ENCODE measurements around the gene SULT1C3.

The SULT1C3 gene

DNA sequence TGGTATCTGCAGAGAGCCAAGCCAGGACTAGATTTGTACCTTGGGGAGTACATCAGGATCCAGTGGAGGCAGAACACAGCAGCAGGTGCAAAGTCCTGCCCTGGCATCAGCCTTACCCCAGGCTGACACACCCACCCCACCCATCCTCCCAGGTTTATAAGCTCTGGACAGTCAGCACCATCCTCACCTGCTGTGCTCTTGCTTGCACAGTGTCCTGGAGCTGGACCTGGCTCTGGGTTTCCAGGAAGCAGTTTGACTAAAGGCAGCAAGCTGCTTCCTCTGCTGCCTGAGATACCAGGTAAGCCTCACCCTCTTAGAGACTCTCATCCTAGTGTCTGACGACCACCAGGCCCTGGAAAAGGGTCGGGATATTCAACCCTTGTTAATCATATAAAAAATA is at the start of gene SULT1C3:
Gene SULT1C3, plus strand, starts transcription at position 183 of the 400 bp plus-strand sequence. CDS start 7,227 bp downstream, outside the sequence.
- DNase-seq = no peak

DNA sequence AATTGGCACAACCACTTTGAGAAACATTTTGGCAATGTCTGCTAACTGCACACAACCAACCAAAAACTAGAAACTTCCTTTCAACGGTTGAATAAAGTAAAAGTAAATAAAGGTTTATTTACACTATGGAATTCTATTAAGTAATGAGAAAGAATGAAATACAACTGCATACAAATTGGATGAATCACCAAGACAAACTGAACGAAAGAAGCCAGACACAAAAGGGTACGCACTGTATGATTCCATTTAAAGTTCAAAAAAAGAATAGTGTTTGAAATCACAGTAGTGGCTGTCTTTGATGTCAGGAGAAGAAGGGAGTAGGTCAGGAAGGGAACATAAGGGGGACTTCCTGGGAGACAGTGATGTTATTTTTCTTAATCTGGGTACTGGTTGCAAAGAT is 46.5 kb upstream of the SULT1C3 start:
- no peak for DNase-seq

DNA sequence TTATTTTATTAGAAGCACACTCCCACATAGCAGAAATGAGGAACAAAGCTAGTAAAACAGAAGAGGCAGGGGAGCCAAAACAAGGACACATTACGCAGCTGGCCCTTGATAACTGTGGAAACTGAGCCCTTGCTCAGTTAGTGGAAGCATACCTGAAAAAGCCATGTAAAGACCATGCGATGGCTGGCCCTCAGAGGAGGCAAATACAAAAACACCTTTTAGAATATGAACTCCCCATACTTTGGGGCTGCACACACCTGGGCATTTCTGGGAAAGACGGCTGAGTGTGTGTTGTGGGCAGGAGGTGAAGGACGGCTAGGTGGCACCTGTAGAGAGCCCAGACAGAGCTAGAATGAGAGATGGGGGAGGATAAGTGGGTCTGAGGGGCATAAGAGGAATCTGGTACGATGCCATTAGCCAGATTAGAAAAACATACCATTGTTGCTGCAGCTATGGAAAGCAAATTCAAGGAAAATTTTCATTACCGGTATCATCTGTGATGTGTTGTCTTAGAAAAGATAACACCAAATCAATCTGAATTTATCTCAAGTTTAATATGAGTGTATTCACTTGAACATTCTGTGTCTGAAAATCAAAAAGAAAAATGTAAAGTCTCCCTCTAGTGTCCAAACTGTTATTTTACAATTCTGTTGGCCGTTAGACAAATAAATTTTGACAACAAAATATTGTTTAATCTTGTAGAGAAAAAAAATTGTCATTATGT is 45.2 kb upstream of the SULT1C3 start:
- DNase-seq = no peak

DNA sequence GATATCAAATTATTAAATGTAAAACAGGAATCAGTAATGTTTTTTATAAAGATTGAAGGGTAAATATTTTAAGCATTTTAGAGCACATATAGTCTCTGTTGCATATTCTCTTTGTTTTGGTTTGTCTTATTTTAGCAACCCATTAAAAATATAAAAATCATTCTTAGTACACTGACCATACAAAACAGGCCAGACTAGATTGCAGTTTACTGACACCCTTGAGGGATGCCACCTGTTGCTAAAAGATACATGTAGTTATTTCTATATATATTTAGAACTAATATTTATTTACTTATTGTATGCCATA is 44.7 kb upstream of the SULT1C3 start:
- DNase-seq = no peak

DNA sequence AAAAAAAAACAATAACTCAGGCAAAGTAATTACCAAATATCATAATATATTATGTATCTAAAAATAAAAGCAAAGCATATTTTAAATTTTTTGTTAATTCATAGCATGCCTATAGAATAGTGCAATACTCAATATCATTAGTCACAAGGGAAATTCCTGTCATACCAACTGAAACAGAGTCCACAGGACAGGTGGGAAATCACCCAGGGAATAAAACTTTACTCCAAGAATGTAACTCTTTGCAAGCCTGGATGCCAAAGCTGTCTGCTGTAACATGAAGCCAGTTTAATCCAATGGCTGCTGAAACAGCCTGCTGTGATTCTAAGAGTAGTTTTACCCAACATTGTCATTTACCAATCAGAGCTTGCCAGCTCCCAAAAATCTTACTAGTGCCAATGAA is 40.0 kb upstream of the SULT1C3 start:
- DNase-seq = no peak

DNA sequence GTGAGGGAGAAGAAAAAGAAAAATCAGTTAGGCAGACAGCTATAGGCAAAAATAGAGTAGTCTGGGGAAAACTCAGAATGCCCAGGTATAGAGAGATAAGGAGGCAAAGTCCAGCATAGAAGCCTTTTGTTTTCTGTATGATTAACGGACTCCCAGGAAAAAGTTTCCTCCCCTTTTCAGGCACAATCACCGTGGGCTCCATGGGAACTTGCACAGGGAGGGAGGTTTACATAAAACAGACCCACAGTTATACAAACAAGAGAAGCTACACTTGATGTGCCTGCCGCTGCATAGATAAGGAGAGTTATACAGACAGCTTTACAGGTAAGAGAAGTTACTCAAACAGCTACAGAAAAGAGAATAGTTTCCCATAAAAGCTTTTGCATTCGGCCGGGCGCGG is 39.2 kb upstream of the SULT1C3 start:
- DNase-seq = no peak

DNA sequence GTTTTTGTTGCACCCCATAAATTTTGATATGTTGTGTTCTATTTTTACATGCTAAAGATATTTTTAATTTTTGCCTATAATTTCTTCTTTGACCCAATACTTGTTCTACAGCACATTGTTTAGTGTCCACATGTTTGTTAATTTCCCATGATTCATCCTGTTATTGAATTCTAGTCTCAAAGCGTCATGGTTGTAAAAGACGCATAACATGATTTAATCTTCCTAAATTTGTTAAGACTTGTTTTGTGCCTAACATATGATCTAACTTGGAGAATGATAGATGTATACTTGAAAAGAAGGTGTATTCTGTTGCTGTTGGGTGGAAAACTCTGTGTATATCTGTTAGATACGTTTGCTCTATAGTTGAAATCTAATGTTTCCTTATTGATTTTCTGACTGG is 27.1 kb upstream of the SULT1C3 start:
- no peak for DNase-seq

DNA sequence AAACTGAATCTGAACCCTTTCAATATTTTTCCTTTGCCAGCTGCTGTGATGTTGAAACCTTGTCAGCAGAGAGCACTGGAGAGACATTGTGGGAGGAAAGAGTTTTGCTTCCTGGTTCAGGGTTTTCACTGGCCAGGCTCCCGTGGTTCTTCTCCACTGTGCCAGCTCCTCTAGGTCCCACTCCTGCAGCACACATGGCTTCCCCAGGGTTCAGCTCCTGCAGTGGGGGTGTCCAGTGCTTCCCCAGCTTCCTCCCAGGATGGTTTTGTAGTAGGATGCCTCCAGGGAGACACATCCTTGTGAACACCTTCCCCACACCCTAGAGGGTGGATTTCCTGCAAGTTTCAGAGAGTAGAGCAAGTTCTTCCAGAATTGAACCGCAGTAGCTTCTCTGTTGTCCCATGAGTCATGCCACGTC is 24.0 kb upstream of the SULT1C3 start:
- DNase-seq = no peak

DNA sequence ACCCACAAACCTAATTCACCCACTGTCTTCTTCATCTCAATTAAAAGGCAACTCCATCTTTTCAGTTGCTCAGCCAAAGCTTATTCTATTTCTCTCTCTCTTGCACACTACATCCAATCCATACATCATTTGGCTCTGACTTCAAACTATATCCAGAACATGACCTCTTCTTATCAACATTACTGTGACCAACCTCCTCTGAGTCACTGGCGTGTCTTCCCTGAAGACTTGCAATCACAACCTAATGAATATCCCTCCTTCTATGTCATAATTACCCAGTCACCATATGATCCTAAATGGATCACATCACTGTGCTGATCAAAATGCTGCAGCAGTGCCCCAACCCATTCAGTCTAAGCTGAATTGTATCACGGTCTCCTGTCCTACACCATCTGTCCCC is 22.6 kb upstream of the SULT1C3 start:
- DNase-seq = no peak

DNA sequence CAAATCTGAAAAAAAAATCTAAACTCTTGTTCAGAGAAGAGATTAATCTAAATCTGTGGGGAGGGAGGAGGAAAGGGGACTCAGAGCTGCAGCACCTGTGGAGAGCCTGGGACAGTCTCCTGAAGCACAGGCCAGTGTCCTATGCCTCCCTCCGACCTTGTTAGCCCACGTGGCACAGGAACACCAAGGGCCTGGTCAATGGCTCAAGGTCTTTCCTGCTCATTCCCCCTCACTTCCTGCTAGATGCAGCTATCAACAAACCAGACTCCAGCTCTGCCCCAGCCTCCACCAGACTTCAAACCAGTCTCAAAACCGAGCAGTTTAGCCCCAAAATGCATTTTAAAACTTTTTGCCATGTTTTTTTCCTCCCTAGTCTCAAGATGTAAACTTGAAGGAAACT is 20.1 kb upstream of the SULT1C3 start:
- DNase-seq = no peak

DNA sequence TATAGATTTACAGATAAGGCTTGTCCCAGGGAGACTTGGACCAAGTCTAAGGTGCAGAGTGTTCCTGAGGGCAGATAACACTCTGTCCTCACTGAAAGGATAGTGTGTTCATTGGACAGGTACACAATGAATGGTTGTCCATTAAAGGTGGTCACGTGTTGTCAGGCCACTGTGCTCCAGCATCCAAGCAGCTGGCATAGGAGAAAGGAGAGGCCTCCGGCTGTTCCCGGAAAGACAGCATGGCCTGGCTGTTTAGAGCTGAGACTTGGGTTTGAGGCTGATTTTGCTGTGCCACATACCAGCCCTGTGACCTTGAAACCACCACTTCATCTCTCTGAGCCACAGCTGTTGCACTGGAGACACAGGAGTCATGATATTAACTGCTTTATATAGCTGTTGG is 19.6 kb upstream of the SULT1C3 start:
- DNase-seq = no peak

DNA sequence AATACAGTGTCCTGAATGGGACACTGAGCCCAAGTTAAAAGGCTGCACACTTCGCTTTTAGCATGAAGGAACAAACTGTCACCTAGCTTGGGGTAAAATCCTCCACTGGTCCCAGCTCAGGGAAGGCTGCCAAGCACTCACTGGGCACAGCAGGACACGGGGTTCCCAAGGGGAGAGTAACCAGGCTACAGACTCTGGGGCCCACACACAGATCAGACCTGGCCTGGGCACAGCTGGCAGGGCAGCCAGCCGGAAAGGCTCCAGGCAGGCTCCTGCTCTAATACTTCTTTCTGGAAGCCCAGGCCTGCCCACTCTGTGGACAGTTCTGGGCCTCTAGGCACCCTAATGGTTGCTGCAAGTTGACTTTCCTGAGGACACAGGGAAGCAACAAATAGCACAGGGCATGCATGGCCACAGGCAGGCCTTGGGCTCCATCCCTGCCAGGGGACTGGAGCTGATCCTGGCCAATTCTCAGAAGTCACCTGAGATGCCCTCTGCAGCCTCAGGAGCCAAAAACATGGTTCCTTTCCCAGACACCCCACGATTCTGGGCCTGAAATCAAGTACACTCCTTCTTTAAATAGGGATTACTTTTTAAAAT is 18.7 kb upstream of the SULT1C3 start:
- no peak for DNase-seq

DNA sequence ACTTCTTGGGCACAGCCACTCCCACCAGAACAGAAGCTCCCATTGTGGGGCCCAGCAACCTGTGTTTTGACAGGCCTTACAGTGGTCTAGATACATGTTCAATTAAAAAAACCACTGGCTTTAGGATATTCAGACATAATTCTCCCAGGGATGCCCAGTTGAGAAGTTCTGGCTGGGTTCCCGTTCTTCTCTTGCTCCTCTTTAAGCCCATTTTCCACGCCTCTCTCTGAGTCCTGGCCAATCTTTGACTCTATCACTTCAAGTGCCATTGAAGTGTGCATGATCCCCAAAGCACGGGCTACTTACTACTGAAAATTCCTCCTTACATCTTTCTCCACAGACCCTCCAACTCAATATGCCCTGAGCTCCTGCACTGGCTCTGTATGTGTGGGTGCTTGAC is 17.5 kb upstream of the SULT1C3 start:
- no peak for DNase-seq

DNA sequence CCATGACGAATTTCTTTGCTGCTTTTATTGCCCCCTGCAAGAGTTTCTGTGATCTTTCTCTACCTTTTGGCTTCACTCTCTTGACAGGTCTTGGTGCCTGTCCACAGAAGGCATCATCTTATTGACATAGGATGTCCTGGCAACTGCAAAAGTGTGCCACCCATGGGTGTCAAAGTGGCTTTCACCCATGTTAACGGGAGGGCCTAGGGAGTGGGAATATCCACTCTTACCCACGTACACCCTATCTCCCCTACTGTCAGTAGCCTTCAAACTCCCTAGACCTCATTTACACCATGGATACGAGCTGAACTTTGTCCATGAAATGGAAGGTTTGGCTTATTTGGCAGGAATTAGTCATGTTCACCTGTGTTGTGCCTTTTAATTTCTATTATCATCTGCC is 16.2 kb upstream of the SULT1C3 start:
- DNase-seq = no peak

DNA sequence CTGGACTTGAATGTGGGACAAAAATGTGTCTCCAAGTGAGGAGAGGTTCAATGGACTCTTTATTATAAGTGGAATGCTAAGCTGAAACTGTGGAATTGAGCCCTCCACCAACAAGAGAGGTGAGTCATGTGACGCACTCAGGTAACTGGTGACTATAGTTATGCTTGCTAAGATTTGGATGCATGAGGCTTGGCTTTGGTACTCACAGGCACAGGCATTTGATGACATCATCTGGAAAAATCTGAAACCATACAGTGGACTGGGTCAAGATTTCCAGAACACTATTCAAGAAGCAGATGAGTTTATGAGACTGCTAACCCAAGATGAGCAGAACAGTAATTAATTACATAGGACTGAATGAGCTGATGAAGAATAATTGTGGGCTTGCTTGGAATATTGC is 15.7 kb upstream of the SULT1C3 start:
- no peak for DNase-seq

DNA sequence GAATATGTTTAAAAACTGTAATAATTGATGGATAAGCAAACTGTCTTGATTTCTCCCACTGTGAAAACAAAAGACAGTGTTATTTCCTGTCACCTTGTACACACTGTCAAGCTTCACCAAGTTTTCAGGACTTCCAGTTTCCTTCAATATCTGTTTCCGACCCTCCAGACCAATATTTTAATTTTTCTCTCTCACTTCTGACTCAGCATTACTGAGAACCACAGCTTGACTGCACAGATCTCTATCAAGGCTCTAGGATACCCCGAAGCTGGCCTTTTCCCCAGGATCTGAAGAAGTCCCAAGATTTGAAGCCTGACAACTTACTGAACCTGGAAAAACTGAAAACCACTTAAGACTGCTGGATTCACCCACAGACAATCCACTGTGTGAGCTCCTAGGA is 13.2 kb upstream of the SULT1C3 start:
- DNase-seq = no peak

DNA sequence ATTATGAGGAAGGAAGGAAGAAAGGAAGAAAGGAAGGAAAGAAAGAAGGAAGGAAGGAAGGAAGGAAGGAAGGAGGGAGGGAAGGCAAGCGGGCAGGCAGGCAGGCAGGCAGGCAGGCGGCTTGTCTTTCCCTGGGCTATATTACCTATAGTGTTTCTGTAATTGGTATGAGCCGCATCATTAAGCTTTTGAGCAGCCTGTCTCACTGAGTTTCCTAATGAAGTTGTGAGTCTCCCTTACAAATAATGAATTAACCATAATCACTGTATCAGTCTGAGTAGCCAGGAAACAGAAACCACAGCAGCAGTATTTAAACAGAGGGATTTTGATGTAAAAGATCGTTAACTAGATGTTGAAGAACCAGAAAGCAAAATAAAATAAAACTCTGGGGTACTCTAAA is 11.8 kb upstream of the SULT1C3 start:
- no peak for DNase-seq

DNA sequence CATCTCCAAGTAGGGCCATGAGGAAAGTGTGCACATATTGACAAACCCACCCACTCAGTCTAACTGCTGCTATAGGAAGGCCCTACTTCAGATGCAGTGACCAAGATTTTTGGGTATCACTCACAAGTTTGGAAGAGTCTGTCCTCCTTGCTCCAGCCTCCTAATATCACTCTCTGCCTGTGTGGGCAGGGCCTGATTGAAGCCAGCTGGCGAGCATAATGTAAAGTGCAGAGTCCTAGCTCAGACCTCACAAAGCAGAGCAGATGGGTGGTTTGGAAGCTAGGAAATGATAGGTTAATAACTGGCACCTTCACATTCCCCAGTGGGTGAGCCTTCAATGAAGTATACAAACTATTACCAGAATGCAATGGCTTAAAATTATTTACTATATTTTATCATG is 11.2 kb upstream of the SULT1C3 start:
- DNase-seq = no peak

DNA sequence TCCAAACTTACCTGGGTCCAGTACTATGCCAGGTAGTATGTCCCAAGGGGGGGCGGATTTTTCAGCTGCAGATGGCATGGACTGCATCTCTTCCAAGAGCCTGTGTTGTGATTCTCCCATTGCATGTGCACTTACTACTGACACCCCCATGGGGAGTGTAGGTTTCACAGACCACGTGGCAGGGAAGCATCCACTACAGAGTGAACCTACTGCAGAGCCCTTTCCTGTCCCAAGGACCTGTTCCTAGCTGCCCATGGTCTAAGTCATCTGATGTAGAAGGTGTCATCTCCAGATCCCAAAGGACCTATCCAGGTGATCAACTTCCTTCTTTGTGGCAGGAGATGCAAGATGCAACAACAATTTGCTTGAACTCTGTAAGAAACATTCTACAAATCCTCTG is 9.9 kb upstream of the SULT1C3 start:
- DNase-seq = no peak

DNA sequence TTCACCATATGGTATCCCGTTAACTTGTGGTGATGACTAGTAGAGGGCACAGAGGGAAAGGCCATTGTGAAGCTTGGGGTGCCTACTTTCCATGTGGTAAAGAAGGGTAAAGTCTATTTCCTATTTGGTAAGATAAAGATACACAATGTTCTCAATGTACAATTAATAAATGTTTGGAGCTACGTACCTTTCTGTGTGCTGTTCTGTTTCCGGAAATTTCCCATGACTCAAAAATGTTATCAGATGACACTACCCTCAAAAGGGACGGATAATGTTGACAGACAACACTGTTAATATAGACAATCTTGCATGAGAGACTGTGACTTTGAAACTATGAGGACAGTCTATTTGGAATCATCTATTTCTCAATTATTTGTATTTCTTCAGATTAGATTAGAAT is 4.2 kb upstream of the SULT1C3 start:
- no peak for DNase-seq

DNA sequence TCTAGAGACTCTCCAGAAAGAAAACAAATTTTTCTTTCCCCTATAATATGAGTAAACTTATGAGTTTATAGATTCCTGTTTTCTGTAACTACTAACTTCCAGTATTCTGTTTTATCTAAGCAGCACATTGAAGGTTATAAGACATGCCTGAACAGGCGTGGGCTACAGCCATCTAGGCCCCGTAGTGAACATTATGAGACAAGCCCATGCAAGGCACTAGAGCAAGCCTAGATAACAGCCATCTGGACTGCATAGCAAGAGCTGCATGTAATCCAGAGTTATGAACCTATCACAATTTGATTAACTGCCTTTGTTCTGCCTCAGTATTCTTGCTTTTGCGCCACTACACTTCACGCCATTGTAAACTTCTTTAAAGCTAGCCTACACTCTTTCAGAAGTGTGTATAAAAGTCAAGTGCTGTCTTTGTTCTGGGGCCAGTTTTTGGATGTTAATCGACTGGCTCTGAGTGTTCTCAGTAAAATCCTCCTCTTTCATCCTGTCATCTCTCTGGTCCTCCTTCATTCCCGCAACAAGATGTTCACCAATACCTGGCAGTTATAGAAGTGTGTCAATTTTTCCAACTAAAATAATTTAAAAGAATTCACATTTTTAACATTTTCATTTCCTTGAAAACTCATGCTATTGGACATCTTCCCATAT is 3.0 kb upstream of the SULT1C3 start:
- no peak for DNase-seq

DNA sequence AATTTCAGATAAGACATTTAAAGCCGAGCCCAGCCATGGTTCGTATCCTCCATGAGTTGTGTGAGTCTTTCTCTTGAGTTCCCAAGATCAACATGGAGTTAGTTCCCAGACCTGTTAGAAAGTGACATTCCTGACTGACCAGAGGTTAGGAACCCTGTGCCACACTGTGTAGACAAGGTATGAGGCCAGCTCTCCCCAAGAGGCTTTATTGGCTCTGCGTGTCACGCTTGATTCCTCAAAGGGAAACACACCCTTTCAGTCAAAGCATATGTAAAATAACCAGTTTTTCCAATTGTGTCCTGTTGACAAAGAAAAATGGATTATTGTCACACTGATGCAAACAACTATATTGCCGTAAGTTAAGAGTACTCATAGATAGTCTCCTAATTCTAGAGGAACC is 1.2 kb downstream of the SULT1C3 start:
- DNase-seq = no peak

DNA sequence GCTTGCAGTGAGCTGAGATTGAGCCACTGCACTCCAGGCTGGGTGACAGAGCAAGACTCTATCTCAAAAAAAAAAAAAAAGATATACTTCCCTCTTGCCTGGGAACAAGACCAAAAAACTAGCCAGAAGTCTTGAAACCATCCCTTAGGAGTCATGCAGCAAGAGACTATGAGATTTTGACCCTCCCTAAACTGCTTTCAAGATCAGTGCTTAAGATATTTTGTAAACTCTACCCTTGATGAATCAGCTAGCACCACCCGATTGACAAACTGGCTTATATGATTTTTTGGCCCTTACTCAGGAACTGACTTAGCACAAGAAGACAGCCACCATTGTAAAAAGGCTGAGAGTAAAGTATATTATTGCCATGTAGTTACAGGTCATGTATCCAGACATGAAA is 3.8 kb downstream of the SULT1C3 start:
- DNase-seq = no peak

DNA sequence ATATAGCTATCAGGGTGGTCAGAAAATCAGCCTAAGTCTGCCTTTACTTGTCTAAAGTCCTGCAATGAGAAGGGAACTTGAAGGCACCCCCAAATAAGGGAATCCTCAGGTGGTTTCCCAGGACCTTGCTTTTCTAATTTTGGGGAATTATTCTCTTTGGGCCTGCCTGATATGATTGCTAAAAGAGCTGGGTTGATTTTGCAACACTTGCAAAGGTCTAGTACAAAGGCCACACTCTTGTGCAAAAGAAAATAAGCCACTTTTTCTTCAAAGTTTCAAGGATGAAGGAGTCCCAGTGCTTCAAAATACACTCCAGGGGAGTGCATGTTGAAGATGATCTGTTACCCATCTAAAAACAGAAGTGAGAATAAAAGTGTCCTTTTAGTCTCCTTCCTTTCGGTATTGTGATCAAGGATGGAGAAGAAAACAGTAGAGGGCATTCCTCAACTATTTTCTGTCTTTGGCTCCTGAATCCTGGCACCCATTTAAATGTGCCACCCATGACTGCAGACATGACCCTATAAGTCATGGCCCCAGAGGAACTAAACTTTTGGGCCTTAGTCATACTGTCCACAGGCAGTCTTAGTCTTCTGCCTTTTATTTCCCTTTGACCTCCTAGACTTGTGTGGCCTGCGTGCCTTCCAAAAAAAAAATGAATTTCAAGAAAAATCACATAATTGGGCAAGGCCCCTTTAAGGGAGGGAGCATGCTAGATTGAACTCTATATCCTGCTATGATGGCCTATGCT is 5.1 kb downstream of the SULT1C3 start:
- no peak for DNase-seq
